H1 (cell line): ENCODE results near the gene GNS. TPM values are rescaled to one million over a fixed set of nuclear protein-coding genes. Genes with fewer than 3 reads are reported as not detected.

ENCODE experiments used
- CTCF ChIA-PET: fragments of 300-600 bp; sonication (Branson Sonifier 250); formaldehyde crosslinking; loops from one replicate; lab custom pipeline; 2021; ENCODE audit not compliant: partially characterized antibody; lab: Charles Lee
- POLR2A ChIA-PET: fragments of 300-600 bp; sonication (Branson Sonifier 250); formaldehyde crosslinking; loops from one replicate; lab custom pipeline; 2021; ENCODE audit warnings: inconsistent platforms; ENCODE audit not compliant: partially characterized antibody; lab: Charles Lee
- DNase-seq, 2 experiments: peaks; one replicate each; pipeline versions ENCODE4 v3.0.0 to v3.0.0-alpha.2; 2010 to 2022; ENCODE audit warnings: low spot score in 2 of 2, low read depth in 1 of 2, mixed read lengths in 1 of 2
- FAIRE-seq: peaks from 2 replicates; lab custom pipeline; 2011; peaks lifted over from hg19 to GRCh38; lab: Jason Lieb, UNC
- H2AFZ ChIP-seq: 2 replicates; pipeline ENCODE4 v1.8.1; 2012; ENCODE audit warnings: low read length, inconsistent platforms
- H2AK5ac ChIP-seq: 2 replicates; pipeline ENCODE4 v1.6.1; 2013; ENCODE audit warnings: low read depth, low read length
- H2BK120ac ChIP-seq: replicated peaks from 2 replicates; pipeline ENCODE3; 2013; ENCODE audit warnings: low read depth, low read length, inconsistent platforms
- H2BK12ac ChIP-seq: 2 replicates; pipeline ENCODE4 v1.6.1; 2013; ENCODE audit warnings: low read depth, low read length
- H2BK15ac ChIP-seq: 2 replicates; pipeline ENCODE4 v1.6.1; 2013; ENCODE audit warnings: low read length
- H2BK20ac ChIP-seq: 2 replicates; pipeline ENCODE4 v1.6.1; 2013; ENCODE audit warnings: low read length
- H2BK5ac ChIP-seq: 2 replicates; pipeline ENCODE4 v1.6.1; 2013; ENCODE audit warnings: low read depth, low read length
- H3K14ac ChIP-seq: 2 replicates; pipeline ENCODE4 v1.6.1; 2013; ENCODE audit warnings: inconsistent platforms; ENCODE audit not compliant: insufficient read length
- H3K18ac ChIP-seq: 2 replicates; pipeline ENCODE4 v1.6.1; 2013; ENCODE audit warnings: low read length; ENCODE audit errors: extremely low read depth
- H3K23ac ChIP-seq: 2 replicates; pipeline ENCODE4 v1.6.1; 2013; ENCODE audit warnings: inconsistent platforms; ENCODE audit not compliant: insufficient read length
- H3K23me2 ChIP-seq: 2 replicates; pipeline ENCODE4 v1.6.1; 2013; ENCODE audit warnings: low read depth, low read length
- H3K27ac ChIP-seq: 2 replicates; pipeline ENCODE4 v1.6.1; 2011; ENCODE audit warnings: low read depth, low read length, inconsistent platforms
- H3K27me3 ChIP-seq, 4 experiments: replicated peaks in 1 of 4; 1 replicate in 1 of 4; 2 replicates in 3 of 4; pipeline versions ENCODE4 v1.6.1 to v1.8.1; 2011 to 2013; ENCODE audit warnings: low read length in 3 of 4, mild to moderate bottlenecking in 3 of 4, inconsistent platforms in 2 of 4, mixed read lengths in 2 of 4, moderate library complexity in 1 of 4; ENCODE audit not compliant: control insufficient read depth in 3 of 4, insufficient read depth in 3 of 4; ENCODE audit errors: extremely low read depth in 1 of 4
- H3K36me3 ChIP-seq, 4 experiments: 2 replicates each; pipeline versions ENCODE4 v1.6.1 to v1.8.1; 2011 to 2013; ENCODE audit warnings: mild to moderate bottlenecking in 4 of 4, low read length in 3 of 4, moderate library complexity in 2 of 4, control low read depth in 1 of 4, inconsistent platforms in 1 of 4; ENCODE audit not compliant: insufficient read depth in 4 of 4, control insufficient read depth in 2 of 4
- H3K4ac ChIP-seq: replicated peaks from 2 replicates; pipeline ENCODE3; 2013; ENCODE audit warnings: low read length, low read depth, mixed read lengths, inconsistent platforms; ENCODE audit not compliant: insufficient read length
- H3K4me1 ChIP-seq, 4 experiments: replicated peaks in 1 of 4; 1 replicate in 1 of 4; 2 replicates in 3 of 4; pipeline versions ENCODE4 v1.6.1 to v1.8.1; 2011 to 2013; ENCODE audit warnings: low read length in 3 of 4, inconsistent platforms in 2 of 4, mixed read lengths in 1 of 4; ENCODE audit not compliant: insufficient read depth in 4 of 4, control insufficient read depth in 3 of 4
- H3K4me2 ChIP-seq, 2 experiments: 2 replicates each; pipeline versions ENCODE4 v1.6.1 to v1.8.1; 2011 to 2013; ENCODE audit warnings: low read depth in 2 of 2, low read length in 2 of 2, control low read depth in 1 of 2, inconsistent platforms in 1 of 2, mild to moderate bottlenecking in 1 of 2; ENCODE audit not compliant: insufficient read depth in 1 of 2
- H3K4me3 ChIP-seq, 4 experiments: fragments of 200-600, 300-600 bp in 1 of 4; sonication (generic), shearing (Covaris generic), sonication (Bioruptor Twin) in 1 of 4; 2 replicates each; pipeline versions ENCODE4 v1.5.1 to v1.8.1; 2011 to 2016; ENCODE audit warnings: low read length in 4 of 4, low read depth in 3 of 4, control low read depth in 2 of 4, inconsistent platforms in 2 of 4, mild to moderate bottlenecking in 2 of 4, mixed read lengths in 1 of 4, moderate library complexity in 1 of 4; ENCODE audit not compliant: insufficient read depth in 2 of 4; ENCODE audit errors: extremely low read depth in 1 of 4
- H3K56ac ChIP-seq: replicated peaks from 2 replicates; pipeline ENCODE3; 2013; ENCODE audit warnings: low read depth, mild to moderate bottlenecking, mixed read lengths, low read length, inconsistent platforms; ENCODE audit not compliant: insufficient read length
- H3K79me1 ChIP-seq: 2 replicates; pipeline ENCODE4 v1.6.1; 2013; ENCODE audit warnings: low read depth, low read length, control low read depth
- H3K79me2 ChIP-seq, 2 experiments: 2 replicates each; pipeline versions ENCODE4 v1.6.1 to v1.8.1; 2012 to 2013; ENCODE audit warnings: low read length in 2 of 2, mild to moderate bottlenecking in 2 of 2, inconsistent platforms in 1 of 2; ENCODE audit not compliant: insufficient read depth in 2 of 2, control insufficient read depth in 1 of 2
- H3K9ac ChIP-seq, 4 experiments: replicated peaks in 1 of 4; 1 replicate in 1 of 4; 2 replicates in 3 of 4; pipeline versions ENCODE4 v1.6.1 to v1.8.1; 2011 to 2013; ENCODE audit warnings: low read depth in 3 of 4, low read length in 3 of 4, control low read depth in 2 of 4, mild to moderate bottlenecking in 2 of 4, moderate library complexity in 2 of 4, inconsistent platforms in 1 of 4; ENCODE audit errors: extremely low read depth in 1 of 4
- H3K9me3 ChIP-seq, 2 experiments: 2 replicates each; pipeline versions ENCODE4 v1.6.1 to v1.8.1; 2012 to 2013; ENCODE audit warnings: mild to moderate bottlenecking in 2 of 2, moderate library complexity in 2 of 2, control low read depth in 1 of 2, inconsistent platforms in 1 of 2, low read depth in 1 of 2, low read length in 1 of 2, mixed read lengths in 1 of 2; ENCODE audit not compliant: insufficient read depth in 2 of 2
- H4K20me1 ChIP-seq, 2 experiments: replicated peaks in 1 of 2; 2 replicates each; pipeline versions ENCODE3 to v1.8.1; 2011 to 2013; ENCODE audit warnings: inconsistent platforms in 2 of 2, low read length in 2 of 2, mild to moderate bottlenecking in 1 of 2; ENCODE audit not compliant: insufficient read depth in 2 of 2, control insufficient read depth in 1 of 2
- H4K5ac ChIP-seq: 2 replicates; pipeline ENCODE4 v1.6.1; 2013; ENCODE audit warnings: low read length, low read depth, mixed read lengths, inconsistent platforms; ENCODE audit not compliant: insufficient read length
- H4K8ac ChIP-seq: 2 replicates; pipeline ENCODE4 v1.8.0; 2013; ENCODE audit warnings: mild to moderate bottlenecking, moderate library complexity, low read length, inconsistent platforms; ENCODE audit not compliant: insufficient read depth; ENCODE audit errors: extremely low read depth
- H4K91ac ChIP-seq: replicated peaks from 2 replicates; pipeline ENCODE3; 2013; ENCODE audit warnings: low read length, mixed read lengths, inconsistent platforms; ENCODE audit not compliant: insufficient read length
- ASH2L ChIP-seq: fragments of 200-600, 300-600 bp; sonication (generic); IDR thresholded peaks from one replicate; pipeline ENCODE4 v1.7.1; 2017; ENCODE audit warnings: low read length
- ATF3 ChIP-seq: IDR thresholded peaks from 2 replicates; pipeline ENCODE4 v1.6.1; 2011; ENCODE audit warnings: low read depth, mild to moderate bottlenecking, low read length; ENCODE audit not compliant: insufficient read depth
- NANOG ChIP-seq: IDR thresholded peaks from 2 replicates; pipeline ENCODE4 v1.6.1; 2011; ENCODE audit warnings: low read length, low read depth, mild to moderate bottlenecking, inconsistent platforms; ENCODE audit not compliant: insufficient read depth, poor library complexity, severe bottlenecking
- WGBS, 2 experiments: shearing (Covaris generic) in 1 of 2; methylation state at CpG; one replicate each; pipeline versions ENCODE4 v1.1.6 to v1.1.7; 2013 to 2015; ENCODE audit warnings: low lambda C conversion rate in 2 of 2, mixed read lengths in 2 of 2, inconsistent platforms in 1 of 2, low coverage in 1 of 2, missing lambda C conversion rate in 1 of 2; ENCODE audit not compliant: insufficient replicate concordance in 2 of 2, insufficient coverage in 1 of 2, insufficient read length in 1 of 2; ENCODE audit errors: extremely low coverage in 1 of 2, missing lambda C conversion rate in 1 of 2; 5-methylcytosine and 5-hydroxymethylcytosine counted together
- polyA plus RNA-seq, 7 experiments: library from polyadenylated mRNA; depleted of rRNA in 3 of 7; stranded (reverse) in 5 of 7; unstranded in 2 of 7; fragments of >200 nt in 5 of 7; fragments of 200-250 nt in 2 of 7; gene quantifications; 1 replicate in 5 of 7; 2 replicates in 1 of 7; 4 replicates in 1 of 7; pipeline versions ENCODE4 v1.2.1 to v1.2.3, GENCODE V29; 2011 to 2013; ENCODE audit warnings: missing spikeins in 2 of 7, mixed read lengths in 2 of 7
- total RNA-seq: library from RNA; stranded (reverse); fragmentation: NEBNext Ultra II Directional; extraction: Animal tissue kit (Norgen Biotek cat#: 25700); gene quantifications from 2 replicates; pipeline ENCODE4 v1.2.1, GENCODE V29; 2021

The GNS gene
- total and polyA plus RNA-seq, 2 of the 8 experiments (the other 6 are each of a cell fraction or from before 2014, with no cell fraction given): 16.0 to 28.5 TPM

GRCh38 chr12:64706857-64707256, 52.3 kb downstream of the GNS start:
- ChIA-PET POLR2A (interaction anchor here (0.8 kb wide), 1 partner anchor 11 kb away, joined by 3 read pairs; no protein-coding TSS in a partner anchor), CTCF (interaction anchor here (0.8 to 2.5 kb wide), 10 partner anchors 9 to 184 kb away, joined by 3 to 15 read pairs (median 4); no protein-coding TSS in a partner anchor)
- H4K91ac ChIP-seq: no peak overlapping the region
- H3K4me1 ChIP-seq: no peaks in the 10 kb centered on the region
- no peak for DNase-seq
- no peak overlapping the region for H2BK12ac ChIP-seq
- H3K23me2 ChIP-seq: no peaks in the 10 kb centered on the region
- H3K36me3 ChIP-seq: no peaks in the 10 kb centered on the region
- no peak overlapping the region for H3K27ac ChIP-seq
- H2AFZ ChIP-seq: no peak overlapping the region
- no peak overlapping the region for H2BK20ac ChIP-seq
- 95% methylated on average over 5 of the region's 5 CpGs; no CpG with 5 or more reads in 1 of the 2 experiments for WGBS, 2 experiments
- no peak overlapping the region for H3K4me2 ChIP-seq
- no peaks in the 10 kb centered on the region for H3K79me1 ChIP-seq
- no peaks in the 10 kb centered on the region for H3K9me3 ChIP-seq
- no peaks in the 10 kb centered on the region for H4K20me1 ChIP-seq
- no peak for FAIRE-seq
- H4K5ac ChIP-seq: no peak overlapping the region
- no peak overlapping the region for H3K18ac ChIP-seq
- H3K14ac ChIP-seq: no peak overlapping the region
- no peak overlapping the region for H3K4ac ChIP-seq
- H3K56ac ChIP-seq: no peak overlapping the region
- H2AK5ac ChIP-seq: no peak overlapping the region
- H3K79me2 ChIP-seq: no peaks in the 10 kb centered on the region
- H3K9ac ChIP-seq: no peak overlapping the region
- H3K27me3 ChIP-seq: no peaks in the 10 kb centered on the region
- no peak overlapping the region for H2BK120ac ChIP-seq
- no peak overlapping the region for H3K4me3 ChIP-seq
- no peak overlapping the region for H4K8ac ChIP-seq
- no peak overlapping the region for H3K23ac ChIP-seq
- no peak overlapping the region for H2BK5ac ChIP-seq
- TF ChIP-seq ATF3: no peak
- no peak for TF ChIP-seq ASH2L
- TF ChIP-seq NANOG: no peak
- no peak overlapping the region for H2BK15ac ChIP-seq
